ENCODE measurements around the gene SMG6.
"Not testable (repeated sequence)": the region's sequence is repeated elsewhere in the genome, so short reads cannot be mapped to it uniquely, and the experiment has no call there.

- not testable (repeated sequence) for TF ChIP-seq EZH2 (IDR thresholded peaks at IDR 0.05; ENCODE audit: insufficient read depth, low read length); CTCF (IDR thresholded peaks at IDR 0.05; ENCODE audit: insufficient read depth, low read depth, low read length)
These were observed 13.3 kb upstream of the SMG6 start for GRCh38 chr17:2316916-2317205.

Data from astrocyte (in vitro differentiated cells and primary cell).